ENCODE measurements around the gene EMCN.
"Not testable (repeated sequence)": the region's sequence is repeated elsewhere in the genome, so short reads cannot be mapped to it uniquely, and the experiment has no call there.

Gene EMCN

DNA sequence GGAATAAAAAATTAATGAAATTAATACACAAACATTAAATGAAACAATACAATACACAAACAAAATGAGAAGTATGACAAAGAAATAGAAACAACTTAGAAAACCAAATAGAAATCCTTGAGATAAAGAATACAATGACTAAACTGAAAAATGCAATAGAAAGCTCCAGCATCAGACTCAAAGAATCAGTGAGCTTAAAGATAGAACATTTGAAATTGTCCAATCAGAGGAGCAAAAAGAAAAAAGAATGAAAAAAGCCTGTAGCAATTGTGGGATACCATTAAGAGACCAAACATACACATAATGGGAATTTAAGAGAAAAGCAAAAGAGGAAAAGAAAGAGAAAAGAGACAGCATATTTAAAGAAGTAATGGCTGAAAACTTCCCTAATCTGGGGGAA is 25.7 kb downstream of the EMCN start:
- DNase-seq = no peak

DNA sequence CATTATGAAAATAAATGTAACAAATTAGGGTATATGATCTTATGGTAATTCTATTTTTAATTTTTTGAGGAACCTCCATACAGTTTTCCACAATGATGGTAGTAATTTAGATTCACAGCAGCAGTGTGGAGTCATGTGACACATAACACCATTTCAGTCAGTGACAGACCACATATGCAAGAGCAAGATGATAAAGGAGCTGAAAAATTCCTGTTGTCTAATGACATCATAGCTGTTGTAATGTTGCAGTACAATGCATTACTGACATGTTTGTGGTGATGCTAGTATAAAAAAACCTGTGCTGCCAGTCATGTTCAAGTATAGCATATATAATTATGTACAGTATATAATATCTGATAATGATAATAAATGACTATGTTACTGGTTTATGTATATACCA is 28.5 kb downstream of the EMCN start:
- peak; percentile 32 for DNase-seq

DNA sequence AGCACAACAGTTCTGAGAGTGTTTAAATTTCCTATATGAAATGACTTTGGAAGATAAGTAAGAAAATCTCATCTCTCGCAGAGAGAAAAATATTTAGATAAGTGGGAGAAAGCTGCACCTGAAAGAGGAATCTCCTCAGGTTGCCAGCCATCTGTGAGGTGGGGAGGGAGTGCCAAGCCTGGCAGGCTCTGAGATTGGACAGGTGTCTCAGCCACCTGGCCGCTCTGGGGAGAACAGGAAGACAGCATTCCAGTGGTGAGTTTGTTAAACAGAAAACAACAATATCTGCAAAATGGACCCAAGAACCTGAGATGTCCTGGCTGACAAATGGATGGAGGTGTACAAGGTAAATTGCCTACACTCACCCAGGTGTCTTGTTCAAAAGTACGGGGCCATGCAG is 31.3 kb downstream of the EMCN start:
- no peak for DNase-seq

DNA sequence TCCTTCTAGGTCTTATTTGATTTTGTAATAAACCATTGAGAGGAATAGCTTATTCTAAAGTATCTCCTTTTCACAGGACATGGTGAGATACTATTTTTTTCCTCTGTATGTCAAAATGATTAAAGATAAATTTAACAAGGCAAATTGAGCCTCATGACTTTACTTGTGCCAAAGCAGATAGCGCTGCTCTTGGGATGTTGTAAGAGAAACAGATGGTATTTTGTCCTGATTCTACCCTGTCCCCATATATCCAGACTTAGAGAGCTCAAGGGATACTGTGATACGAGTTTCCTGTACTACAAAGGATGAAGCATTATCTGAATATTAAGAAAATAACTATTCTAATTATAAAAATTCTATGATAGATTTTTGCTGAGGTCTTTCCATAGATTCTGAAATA is 34.0 kb downstream of the EMCN start:
- no peak for DNase-seq

DNA sequence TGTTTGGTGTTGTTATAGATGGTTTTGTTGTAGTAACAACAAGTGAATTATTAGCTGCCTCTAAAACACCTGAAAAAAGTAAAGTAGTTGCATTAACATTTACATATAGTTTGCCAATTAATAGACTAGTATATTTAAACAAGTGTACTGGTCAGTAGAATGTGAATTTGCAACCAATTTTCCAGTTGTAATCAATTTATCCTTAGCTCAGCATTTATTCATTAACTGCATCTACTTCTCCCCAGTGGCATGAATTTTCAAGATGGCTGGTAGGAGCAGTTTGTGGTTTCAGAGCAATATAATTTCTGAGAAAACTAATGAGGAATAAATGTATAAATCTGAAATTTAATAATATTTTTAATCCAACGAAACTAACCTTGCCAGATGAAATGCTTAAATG is 37.9 kb downstream of the EMCN start:
- no peak for DNase-seq

DNA sequence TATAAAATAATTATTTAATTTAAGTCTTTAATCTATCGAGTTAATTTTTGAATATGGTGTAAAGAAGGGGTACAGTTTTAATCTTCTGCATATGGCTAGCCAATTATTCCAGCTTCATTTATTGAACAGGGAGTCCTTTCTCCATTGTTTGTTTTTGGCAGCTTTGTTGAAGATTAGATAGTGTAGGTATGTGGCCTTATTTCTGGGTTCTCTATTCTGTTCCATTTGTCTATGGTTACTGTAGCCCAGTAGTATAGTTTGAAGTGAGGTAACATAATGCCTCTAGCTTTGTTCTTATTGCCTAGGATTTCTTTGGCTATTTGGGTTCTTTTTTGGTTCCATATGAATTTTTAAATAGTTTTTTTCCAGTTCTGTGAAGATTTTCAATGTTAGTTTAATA is 48.3 kb downstream of the EMCN start:
- no peak for DNase-seq

DNA sequence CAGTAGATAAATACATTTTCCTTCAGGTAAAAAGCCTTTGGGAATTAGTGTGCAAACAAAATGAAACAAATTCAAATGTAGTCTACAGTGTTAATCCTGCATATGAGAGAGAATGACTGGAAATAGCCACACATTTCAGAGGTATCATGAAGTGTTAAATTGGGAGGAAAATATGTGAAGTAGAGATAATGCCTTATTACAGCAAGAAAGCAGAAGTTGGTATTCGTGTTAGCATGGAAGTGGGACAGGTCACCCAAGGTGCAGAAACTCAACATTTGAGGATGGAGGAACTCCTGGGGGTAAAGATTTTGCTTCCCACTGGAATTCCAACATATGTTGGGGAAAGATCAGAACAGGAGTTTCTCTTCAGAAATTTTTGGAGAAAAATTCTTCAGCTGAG is 51.3 kb downstream of the EMCN start:
- no peak for DNase-seq

DNA sequence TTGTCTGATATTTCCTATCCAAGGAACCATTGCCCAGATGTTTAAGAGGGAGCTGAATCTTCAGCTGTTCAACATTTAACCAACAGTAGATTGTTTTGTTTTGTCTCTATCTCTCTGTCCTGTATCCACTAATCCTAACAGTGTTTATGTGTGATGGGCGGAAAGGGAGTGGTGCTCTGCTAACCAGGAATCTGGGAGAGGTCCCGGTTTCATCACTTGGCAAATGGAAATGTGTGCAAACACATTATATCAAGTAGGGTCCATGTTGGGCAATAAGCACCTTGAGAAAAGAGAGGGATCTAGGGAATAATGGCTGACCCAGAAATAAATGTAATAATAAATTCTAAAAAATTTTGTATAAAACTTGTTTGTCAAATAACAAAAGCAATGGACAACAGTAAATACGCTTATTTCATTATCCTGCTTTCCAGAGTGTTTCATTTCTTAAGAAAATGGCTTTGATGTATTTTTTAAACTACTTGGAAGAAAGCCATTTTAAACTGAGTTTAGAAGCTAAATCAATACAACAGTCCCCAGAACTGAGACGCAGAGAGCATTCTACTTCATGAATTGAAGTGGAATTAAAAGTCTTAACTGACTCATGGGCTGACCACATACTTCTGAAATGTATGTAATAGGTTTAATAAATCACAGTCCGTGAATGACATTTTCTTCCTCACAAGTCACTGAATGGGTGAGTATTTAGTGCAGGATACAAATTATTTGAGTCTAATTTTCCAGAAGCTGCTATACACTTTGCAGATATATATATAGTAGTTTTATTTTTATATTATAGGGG is 55.8 kb downstream of the EMCN start:
- DNase-seq = peak; percentile 70

DNA sequence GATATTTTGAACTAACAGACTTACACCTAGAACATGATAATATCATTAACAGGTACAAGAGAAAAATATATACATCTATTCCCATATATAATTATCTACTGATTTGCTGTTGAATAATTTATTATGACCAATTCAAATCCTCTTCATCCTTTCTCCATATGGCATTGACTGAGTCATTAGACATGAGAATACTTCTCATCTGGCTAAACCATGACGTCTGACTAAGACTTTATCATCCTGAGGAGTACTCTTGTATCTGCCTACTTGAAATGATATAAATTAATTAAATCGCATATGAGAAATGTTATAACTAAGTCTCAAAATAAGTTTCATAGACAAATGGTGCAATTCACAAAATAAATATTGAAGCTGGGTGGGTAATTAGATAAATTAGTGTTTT is 67.4 kb downstream of the EMCN start:
- DNase-seq = peak; percentile 11

DNA sequence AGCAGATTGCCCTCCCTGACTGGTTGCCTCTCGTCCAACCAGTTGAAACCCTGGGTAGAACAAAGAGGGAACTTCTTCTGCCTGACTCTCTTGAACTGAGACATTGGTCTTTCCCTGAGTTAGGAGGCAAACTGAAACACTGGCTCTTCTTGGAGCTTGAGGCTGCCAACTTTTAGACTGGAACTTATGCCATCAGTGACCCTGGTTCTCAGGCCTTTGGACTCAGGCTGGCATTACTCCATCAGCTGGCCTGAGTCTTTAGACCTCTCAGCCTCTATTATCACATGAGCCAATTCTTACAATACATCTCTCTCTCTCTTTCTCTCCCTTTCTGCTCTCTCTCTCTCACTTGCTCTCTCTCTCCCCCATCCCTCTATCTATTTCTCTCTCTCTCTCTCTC is 86.4 kb downstream of the EMCN start:
- no peak for DNase-seq

DNA sequence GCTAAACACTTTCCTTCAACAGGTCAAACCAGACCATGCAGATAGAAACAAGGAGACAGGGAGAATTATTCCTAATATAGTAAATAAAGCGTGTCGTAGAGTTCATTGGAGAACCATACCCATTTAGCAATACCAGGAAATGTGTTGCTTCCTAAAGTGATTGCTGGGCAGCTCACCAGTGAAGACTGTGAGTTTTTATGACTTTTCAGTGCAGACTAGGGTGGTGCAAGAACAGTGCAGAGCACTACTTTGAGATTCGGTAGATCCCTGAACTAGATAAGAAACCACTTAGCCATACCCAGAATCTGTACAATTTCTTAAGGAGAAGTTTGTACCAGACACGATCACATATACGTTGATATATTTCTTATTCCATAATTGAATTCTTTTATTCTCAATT is 87.4 kb downstream of the EMCN start:
- no peak for DNase-seq

DNA sequence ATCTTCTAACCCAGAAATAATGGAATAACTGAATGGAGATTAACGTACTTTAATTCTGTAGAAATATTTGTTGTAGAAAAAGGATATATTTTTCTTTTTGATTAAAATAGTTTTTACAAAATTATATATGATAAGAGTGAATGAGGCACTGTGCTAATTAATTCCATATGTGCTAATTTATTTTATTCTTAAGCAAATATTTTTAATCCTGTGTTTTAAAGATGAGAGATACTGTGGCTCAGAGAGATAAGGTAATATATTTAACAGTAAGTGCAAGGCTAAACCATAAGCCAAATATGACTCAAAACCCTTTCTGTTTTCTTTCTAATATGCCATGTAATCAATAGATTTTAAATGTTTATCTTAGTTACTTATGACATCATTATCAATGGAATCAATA is 88.2 kb downstream of the EMCN start:
- DNase-seq = no peak

DNA sequence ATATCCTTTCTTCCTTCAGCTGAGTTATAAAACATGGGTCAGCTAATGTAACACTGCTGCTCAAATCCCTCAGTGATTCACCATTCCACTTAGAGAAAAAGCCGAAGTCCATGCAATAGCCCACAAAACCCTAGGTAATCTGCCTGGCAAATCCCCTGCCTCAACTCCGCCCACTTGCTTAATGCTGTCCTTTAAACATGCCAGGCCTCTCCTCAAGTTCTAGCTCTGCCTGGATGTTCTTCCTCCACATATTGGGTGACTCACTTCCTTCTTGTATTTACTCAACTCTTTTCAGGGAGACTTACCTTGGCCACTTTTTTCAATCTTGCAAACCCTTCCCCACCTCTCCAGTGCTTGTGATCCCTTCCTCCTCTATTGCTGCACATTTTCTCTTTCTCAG is 89.8 kb downstream of the EMCN start:
- peak; percentile 35 for DNase-seq

DNA sequence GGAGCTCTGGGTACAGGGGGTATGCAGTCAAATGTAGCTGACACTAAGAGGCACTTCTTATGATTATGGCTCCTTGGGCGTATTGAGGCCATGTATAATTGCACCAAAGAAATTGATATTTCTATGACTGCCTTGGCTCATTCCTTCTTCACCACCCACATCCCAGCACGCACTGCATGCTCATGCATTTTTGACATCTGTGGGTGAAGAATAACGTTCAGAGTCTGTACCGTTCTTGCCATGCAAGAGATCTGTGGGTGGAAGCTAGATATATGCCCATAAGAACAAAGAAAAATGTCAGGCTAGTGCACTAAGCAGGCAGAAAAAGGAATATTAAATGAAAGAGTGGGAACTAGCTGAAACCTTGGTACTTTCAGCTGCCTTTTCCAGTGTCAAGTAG is 93.4 kb downstream of the EMCN start:
- no peak for DNase-seq

DNA sequence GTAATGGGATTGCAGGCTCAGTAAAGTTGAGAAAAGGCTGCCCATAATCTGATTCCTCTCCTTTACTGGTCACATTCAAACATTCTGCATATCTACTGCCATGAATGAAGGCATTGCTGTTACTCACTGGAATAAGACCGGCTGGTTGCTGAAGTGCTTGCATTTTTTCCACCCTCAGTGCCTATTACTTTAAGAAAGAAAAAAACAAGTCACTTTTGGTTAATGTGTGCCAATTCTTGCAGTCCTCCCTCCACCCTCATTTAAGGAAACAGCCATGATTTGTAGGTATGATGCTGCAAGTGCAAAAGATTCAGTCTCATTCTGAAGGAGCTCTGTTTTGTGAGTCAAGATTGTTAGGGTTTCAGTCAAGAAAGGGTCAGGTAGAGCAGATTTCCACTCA is 94.9 kb downstream of the EMCN start:
- DNase-seq = no peak

DNA sequence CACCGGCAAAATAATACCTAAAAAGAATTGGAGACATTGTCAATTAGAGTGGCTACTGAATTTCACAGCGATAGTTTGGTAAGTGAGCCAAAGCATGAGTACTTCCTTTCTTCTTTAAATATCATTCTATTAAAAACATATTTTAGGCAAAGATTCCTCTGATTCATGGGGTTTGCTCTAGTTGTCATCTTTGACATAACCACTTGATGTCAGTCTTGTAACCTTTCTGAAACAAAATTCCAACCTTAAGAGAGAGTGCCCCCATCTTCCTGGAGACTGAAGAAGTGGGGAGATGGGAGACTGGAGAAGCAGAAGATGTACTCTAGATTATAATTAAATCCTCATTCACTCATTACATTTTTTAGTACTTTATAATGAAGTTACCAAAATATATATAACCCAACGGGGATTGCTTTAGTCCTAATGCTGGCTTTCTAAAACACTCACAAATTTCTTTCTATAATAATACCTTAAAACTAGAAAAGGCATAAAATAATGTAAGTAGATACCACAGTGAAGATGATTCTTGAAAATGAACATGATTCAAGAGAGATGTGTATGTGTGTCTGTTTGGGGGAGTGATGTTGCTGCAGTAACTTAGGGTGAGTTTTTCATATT is 96.4 kb downstream of the EMCN start:
- DNase-seq = peak; percentile 42

DNA sequence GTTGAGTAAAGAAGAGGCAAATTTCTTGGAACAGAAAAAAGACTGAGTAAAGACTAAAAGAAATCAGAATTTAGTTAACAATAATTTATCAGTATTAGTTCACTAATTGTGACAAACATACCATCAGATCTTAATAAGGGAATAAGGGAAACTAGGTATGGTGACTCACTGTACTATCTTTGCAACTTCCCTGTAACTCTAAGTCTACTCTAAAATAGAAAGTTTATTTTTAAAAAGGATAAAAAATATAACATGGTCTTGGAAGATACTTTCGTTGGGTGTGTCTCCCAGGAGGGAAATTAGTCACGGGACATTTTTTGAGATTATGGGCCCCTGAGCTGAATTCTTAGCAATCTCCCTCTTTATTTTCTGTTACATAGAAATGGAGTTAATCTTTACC is 97.3 kb downstream of the EMCN start:
- no peak for DNase-seq

DNA sequence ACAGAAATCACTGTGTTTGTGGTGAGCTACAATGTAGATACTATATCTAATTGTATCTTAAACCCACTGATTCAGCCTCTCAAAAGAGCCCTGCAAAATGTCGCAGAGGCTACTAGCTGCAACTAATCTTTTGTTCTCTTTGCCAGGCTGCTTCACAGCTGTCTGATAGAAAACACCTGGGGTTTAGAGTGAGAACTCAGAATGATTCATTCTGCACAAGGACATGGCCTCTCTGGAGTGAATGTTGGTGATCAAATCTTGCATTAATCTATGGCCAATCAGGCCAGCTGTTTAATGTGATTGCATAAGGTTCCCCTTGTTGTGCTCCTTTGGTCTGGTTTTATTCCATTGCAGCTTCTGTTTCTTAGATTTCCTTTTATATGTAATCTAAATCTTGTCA is 100.3 kb downstream of the EMCN start:
- DNase-seq = no peak

DNA sequence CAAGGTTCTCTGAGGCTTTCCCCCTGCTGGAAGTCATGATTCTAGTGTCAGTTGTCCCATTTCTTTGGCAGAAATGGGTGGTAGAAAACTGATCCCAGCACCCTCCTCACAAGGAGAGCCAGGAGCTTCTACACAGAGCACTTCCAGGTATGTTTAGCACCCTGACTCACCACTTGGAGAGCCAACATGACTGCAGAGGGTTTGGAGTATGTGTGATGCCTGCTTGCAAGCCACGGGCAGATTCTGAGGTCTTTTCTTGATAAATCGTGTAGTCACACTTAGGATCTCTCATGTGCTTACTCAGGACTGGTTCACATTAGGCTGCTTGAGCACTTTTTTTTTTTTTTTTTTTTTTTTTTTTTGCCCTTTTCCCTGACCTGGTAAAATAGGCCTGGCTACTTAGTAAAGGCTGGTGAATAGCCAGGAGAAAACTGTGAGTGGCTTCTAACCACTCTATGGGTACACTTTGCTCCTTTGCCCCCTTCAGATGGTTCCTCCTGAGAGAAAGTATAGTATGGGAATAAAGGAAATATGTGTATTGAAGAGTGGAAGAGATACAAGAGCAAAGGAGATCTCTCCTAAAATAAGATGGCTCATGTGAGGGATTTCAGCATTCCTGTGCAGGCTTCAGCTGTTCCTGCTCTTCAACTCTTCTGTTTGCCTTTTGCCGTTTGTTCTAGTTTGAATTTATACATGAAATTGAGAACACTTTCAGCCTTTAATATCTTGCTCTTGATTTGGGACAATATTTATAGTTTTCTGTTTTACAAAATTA is 103.6 kb downstream of the EMCN start:
- DNase-seq = no peak

DNA sequence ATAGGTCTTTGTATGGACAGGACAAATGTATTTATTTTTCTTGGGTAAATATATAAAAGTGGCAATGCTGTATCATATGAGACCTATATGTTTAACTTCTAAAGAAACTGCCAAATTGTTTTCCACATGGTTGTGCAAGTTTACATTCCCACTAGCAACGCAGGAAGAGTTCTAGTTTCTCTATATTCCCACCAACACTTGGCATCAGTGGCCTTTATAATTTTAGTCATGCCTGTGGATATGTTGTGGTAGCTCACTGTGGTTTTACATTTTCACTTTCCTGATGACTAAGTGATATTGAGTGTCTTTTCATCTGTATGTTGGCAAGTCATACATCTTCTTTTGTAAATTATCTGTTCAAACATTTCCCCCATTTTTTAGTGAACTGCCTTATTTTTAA is 126.0 kb downstream of the EMCN start:
- peak; percentile 39 for DNase-seq

DNA sequence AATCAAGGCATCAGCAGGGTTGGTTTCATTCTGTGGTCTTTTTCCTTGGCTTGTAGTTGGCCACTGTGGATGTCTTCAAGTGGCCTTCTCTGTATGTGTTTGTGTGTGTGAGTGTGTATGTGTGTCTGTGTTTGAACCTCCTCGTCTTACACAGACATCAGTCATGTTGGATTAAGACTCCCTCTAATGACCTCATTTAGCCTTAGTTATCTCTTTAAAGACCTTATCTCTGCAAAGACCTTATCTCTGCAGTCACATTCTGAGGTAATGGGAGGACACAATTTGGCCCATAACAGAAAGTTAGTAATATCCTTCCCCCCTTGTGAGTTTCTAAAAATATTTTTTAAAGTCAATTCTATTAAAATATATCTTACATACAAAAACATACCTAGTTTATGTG is 126.7 kb downstream of the EMCN start:
- DNase-seq = no peak

DNA sequence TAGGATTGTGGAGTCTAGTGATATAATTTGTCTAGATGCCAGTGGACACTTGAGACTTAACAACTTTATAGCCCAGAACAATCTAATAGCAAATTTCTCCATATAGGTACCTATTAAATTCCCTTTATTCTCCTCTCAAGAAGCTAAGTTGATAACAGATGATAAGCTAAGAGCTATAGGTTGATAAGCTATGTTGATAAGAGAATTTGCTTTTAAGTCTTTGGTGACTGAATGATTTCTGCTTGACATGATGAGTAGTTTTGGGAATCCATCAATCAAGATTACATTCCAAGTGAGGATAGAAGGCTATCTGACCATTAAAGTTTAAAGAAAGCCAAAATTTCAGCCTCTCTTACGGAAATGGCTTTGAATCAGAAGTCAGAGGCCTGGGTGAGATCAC is 131.6 kb downstream of the EMCN start:
- DNase-seq = no peak

DNA sequence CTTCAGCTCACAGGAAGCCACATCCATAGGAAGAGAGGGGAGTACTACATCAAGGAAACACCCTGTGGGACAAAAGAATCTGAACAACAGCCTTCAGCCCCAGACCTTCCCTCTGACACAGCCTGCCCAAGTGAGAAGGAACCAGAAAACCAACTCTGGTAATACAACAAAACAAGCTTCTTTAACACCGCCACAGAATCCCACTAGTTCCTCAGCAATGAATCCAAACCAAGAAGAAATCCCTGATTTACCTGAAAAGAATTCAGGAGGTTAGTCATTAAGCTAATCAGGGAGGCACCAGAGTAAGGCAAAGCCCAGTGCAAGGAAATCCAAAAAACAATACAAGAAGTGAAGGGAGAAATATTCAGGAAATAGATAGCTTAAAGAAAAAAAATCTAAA is 137.4 kb downstream of the EMCN start:
- DNase-seq = not testable (repeated sequence)

DNA sequence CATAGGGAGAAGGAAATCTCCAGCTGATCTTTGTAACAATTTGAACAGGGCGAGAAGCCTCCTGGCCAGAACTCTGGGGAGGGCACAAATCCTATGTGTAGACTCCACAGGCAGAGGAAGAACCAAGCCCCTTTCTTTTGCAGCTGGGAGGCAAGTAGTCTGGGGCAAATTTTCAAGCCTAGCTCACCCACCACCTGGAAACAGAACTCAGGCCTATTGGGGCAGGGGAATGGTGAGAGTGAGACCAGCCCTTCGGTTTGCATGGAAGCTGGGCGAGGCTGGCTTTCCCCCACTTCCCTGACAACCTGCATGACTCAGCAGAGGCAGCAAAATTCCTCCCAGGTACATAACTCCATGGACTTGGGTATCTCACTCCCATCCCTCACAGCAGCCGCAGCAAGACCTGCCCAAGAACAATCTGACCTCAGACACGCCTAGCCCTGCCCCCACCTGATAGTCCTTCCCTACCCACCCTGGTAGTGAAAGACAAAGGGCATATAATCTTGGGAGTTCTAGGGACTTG is 138.2 kb downstream of the EMCN start:
- DNase-seq = no peak

All from EL (cell line).